ENCODE results near the gene TRMT44. TPM values are rescaled to one million over a fixed set of nuclear protein-coding genes. Genes with fewer than 3 reads are reported as not detected.

Gene TRMT44
- total RNA-seq, 4 donors from 2014 or later, result 36.4 to 56.4 (median 43.9) TPM

DNA sequence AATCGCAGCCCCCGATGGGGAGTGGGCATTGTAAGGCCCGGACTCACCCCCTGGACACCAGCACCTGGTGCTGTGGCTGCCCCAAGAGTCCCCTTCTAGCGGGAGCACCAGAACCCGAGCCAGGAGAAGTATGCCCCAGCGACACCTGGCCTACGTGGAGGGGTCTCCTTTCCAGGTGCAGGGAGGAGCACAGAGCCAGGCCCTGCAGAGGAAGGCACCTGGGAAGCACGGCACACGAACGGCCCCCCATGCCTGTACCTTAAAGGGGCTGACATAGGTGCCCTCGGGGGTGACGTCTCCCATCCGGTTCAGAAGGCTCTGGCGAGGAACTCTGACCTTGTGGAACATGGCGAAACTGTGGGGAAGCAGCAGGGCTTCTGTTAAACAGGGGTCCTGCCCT is 41.3 kb upstream of the TRMT44 start:
- 92 to 93% methylated on average over 5 to 13 of the region's 15 CpGs for WGBS, 2 donors
- no peaks in the 10 kb centered on the region for H3K27me3 ChIP-seq
- peaks cover 0 to 6% of the 10 kb centered on the region in 2 donors for H3K36me3 ChIP-seq
- no peak for DNase-seq
- intact Hi-C loops (cut with DNase I), result no loop called here
- TF ChIP-seq POLR2A (IDR thresholded peaks at IDR 0.05), result no peak
- TF ChIP-seq, protein P1, sequence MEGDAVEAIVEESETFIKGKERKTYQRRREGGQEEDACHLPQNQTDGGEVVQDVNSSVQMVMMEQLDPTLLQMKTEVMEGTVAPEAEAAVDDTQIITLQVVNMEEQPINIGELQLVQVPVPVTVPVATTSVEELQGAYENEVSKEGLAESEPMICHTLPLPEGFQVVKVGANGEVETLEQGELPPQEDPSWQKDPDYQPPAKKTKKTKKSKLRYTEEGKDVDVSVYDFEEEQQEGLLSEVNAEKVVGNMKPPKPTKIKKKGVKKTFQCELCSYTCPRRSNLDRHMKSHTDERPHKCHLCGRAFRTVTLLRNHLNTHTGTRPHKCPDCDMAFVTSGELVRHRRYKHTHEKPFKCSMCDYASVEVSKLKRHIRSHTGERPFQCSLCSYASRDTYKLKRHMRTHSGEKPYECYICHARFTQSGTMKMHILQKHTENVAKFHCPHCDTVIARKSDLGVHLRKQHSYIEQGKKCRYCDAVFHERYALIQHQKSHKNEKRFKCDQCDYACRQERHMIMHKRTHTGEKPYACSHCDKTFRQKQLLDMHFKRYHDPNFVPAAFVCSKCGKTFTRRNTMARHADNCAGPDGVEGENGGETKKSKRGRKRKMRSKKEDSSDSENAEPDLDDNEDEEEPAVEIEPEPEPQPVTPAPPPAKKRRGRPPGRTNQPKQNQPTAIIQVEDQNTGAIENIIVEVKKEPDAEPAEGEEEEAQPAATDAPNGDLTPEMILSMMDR (IDR thresholded peaks at IDR 0.05), result no peak
- no peaks in the 10 kb centered on the region for H3K9me3 ChIP-seq
- H3K4me3 ChIP-seq (replicated peaks in 1 of 3), result no peak overlapping the region
- H3K27ac ChIP-seq, result no peak overlapping the region
- H3K4me1 ChIP-seq, result peaks cover 30 to 39% of the 10 kb centered on the region in 2 donors

DNA sequence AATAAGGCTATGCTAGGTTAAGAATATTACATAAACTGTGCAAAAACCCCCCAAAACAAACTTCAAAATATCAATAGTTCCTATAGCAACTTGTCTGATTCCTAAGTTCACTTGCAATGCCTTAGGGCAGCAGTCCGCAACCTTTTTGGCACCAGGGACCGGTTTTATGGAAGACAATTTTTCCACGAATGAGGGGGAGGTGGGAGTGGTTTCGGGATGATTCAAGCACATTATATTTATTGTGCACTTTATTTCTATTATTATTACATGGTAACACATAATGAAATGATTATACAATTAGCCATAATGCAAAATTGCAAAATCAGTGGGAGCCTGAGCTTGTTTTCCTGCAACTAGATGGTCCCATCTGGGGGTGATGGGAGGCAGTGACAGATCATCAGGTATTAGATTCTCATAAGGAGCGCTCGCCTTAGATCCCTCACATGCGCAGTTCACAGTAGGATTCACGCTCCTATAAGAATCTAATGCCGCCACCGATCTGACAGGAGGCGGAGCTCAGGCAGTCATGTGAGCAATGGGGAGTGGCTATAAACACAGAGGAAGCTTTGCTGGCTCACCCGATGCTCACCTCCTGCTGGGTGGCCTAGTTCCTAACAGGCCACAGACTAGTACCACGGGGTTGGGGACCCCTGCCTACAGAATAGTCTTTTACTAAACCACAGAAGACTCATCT is 39.8 kb upstream of the TRMT44 start:
- Histone ChIP-seq H3K27ac (peak overlapping the region in 1 of 3 donors; percentile 67), H3K27me3 (no peaks in the 10 kb centered on the region)
- intact Hi-C loops (cut with DNase I), result loop anchor here (10.0 kb wide), 1 partner anchor 86 kb away; no protein-coding TSS in a partner anchor

DNA sequence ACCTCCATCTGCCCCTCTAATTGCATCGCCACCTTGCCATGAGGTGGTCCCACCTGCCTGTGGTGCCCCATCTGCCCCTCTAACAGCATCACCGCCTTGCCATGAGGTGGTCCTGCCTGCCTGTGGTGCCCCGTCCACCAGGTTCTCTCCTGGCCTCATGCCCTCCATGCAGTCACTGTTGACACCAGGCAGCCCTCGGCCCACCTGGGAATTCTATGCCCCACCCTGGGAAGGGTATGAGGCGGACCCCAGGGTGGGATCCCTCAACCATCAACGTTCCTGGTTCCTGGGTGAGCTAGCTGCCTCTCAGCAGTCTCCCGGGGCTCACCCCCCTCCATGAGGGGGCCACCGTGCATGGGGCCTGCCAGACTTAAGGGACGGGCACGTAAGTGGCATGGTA is 38.9 kb upstream of the TRMT44 start:
- H3K27ac ChIP-seq, result peak overlapping the region in 2 of 3 donors; percentile 46 to 67
- H3K36me3 ChIP-seq, result peaks cover 10 to 18% of the 10 kb centered on the region in 2 donors
- H3K9me3 ChIP-seq, result no peaks in the 10 kb centered on the region
- WGBS, 2 donors, result 95% methylated on average over 6 to 7 of the region's 10 CpGs
- TF ChIP-seq POLR2A (IDR thresholded peaks at IDR 0.05), result no peak
- TF ChIP-seq, protein P1 (IDR thresholded peaks at IDR 0.05), result no peak
- H3K4me3 ChIP-seq (replicated peaks in 1 of 3), result no peak overlapping the region
- intact Hi-C loops (cut with DNase I), result loop anchor here (2.0 to 10.0 kb wide), 2 partner anchors 87 to 159 kb away; no protein-coding TSS in a partner anchor
- no peak for DNase-seq
- peaks cover 15 to 24% of the 10 kb centered on the region in 2 donors for H3K4me1 ChIP-seq
- no peaks in the 10 kb centered on the region for H3K27me3 ChIP-seq

More for the DNA sequence above, 39.8 kb upstream of the TRMT44 start:
- 82 to 93% methylated on average over 13 of the region's 13 CpGs for WGBS, 2 donors
- Histone ChIP-seq H3K4me3 (replicated peaks in 1 of 3) (no peak overlapping the region), H3K36me3 (peaks cover 8 to 16% of the 10 kb centered on the region in 2 donors), H3K9me3 (no peaks in the 10 kb centered on the region), H3K4me1 (peaks cover 15 to 24% of the 10 kb centered on the region in 2 donors)
- TF ChIP-seq, protein P1 (IDR thresholded peaks at IDR 0.05), result no peak
- no peak for TF ChIP-seq POLR2A (IDR thresholded peaks at IDR 0.05)
- DNase-seq, result no peak

DNA sequence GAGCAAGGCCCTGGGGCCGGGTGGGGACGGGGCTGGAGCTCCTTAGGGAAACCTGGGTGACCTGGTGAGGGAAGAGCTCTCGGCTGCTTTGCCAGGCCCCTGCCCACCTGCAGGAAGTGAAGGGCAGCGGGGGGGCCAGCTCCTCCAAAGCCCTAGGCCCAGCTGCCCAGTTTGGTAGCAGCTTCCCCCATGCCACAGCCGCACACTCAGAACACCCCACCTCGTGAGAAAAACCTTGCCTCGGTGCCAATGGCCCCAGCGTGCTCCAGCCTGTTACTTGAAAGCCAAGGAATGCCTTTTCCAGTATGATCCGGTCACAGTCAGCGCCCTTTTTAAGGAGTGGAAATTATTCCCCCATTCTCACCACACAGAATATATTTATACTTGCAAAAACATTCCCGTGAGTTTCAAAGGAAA is 38.4 kb upstream of the TRMT44 start:
- no peak for TF ChIP-seq POLR2A (IDR thresholded peaks at IDR 0.05)
- TF ChIP-seq, protein P1 (IDR thresholded peaks at IDR 0.05), result no peak

DNA sequence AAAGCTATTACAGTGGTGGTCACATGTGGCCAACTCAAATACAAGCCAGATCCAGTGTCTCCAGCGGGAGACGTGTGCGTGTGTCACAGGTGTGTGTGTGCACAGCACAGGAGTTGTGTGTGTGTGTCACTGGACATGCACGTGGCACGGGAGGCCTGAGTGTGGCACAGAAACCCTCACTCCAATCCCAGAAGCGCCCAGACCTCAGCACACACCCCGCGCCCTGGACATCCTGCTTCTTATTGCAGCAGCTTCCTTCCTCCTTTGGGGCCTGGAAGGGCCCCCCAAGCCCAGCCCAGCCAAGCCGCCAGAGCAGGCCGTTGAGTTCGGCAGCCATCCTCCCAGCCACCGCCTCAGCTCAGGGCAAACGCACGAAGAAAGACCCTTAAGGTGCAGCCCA is 37.9 kb upstream of the TRMT44 start:
- intact Hi-C loops (cut with DNase I), result loop anchor here (2.0 to 10.0 kb wide), 2 partner anchors 88 to 160 kb away; no protein-coding TSS in a partner anchor
- WGBS, 2 donors, result 71 to 74% methylated on average over 11 to 13 of the region's 14 CpGs
- Histone ChIP-seq H3K9me3 (no peaks in the 10 kb centered on the region), H3K27ac (peak overlapping the region in 2 of 3 donors; percentile 46 to 67), H3K4me1 (peaks cover 15 to 24% of the 10 kb centered on the region in 2 donors), H3K36me3 (peaks cover 10 to 18% of the 10 kb centered on the region in 2 donors), H3K27me3 (no peaks in the 10 kb centered on the region), H3K4me3 (replicated peaks in 1 of 3) (no peak overlapping the region)
- TF ChIP-seq, protein P1 (IDR thresholded peaks at IDR 0.05), result no peak
- no peak for TF ChIP-seq POLR2A (IDR thresholded peaks at IDR 0.05)
- peak in 1 of 2 donors; percentile 25 for DNase-seq

More for the DNA sequence above, 38.4 kb upstream of the TRMT44 start:
- no peaks in the 10 kb centered on the region for H3K9me3 ChIP-seq
- H3K4me1 ChIP-seq, result peaks cover 15 to 24% of the 10 kb centered on the region in 2 donors
- intact Hi-C loops (cut with DNase I), result loop anchor here (2.0 to 10.0 kb wide), 2 partner anchors 87 to 159 kb away; no protein-coding TSS in a partner anchor
- 72 to 81% methylated on average over 11 of the region's 11 CpGs for WGBS, 2 donors
- H3K27ac ChIP-seq, result peak overlapping the region in 2 of 3 donors; percentile 46 to 67
- H3K36me3 ChIP-seq, result peaks cover 10 to 18% of the 10 kb centered on the region in 2 donors
- peak; percentile 56 to 59 for DNase-seq
- no peak overlapping the region for H3K4me3 ChIP-seq (replicated peaks in 1 of 3)
- no peaks in the 10 kb centered on the region for H3K27me3 ChIP-seq

Data from thyroid gland (tissue), 4 donors.